GM12878 (cell line): ENCODE measurements around the gene CTNNBL1. TPM values are rescaled to one million over a fixed set of nuclear protein-coding genes. Genes with fewer than 3 reads are reported as not detected.

Experiments
- ATAC-seq: fragments of 200-7000 bp; cut with Tn5 transposase; 3 replicates; pipeline ENCODE4 v1.9.1; 2020; ENCODE audit warnings: mild to moderate bottlenecking, moderate library complexity
- BruUV-seq: library from RNA; stranded (reverse); fragments of 400-500 nt; replicated peaks from 2 replicates; lab custom pipeline; 2021; lab: Mats Ljungman, UMichigan
- CTCF ChIA-PET: fragments of 300-600 bp; sonication (Branson Sonifier 250); formaldehyde crosslinking; extraction: SDS; loops from one replicate; lab custom pipeline; 2021; ENCODE audit warnings: inconsistent platforms; lab: Yijun Ruan, JAX
- POLR2A ChIA-PET: fragments of 350-600 bp; formaldehyde crosslinking; extraction: SDS; loops from one replicate; lab custom pipeline; 2021; ENCODE audit warnings: inconsistent platforms; lab: Charles Lee
- RAD21 ChIA-PET: fragments of 300-600 bp; sonication (Branson Sonifier 250); formaldehyde crosslinking; loops from one replicate; lab custom pipeline; 2023; ENCODE audit warnings: antibody characterized with exemption; ENCODE audit not compliant: unreplicated experiment; lab: Charles Lee
- SMC1A ChIA-PET: fragments of 300-600 bp; sonication (Branson Sonifier 250); formaldehyde crosslinking; loops from one replicate; lab custom pipeline; 2023; ENCODE audit not compliant: unreplicated experiment, uncharacterized antibody; lab: Charles Lee
- DNase-seq: peaks from one replicate; pipeline ENCODE4 v3.0.0-alpha.2; 2011; ENCODE audit warnings: low read depth, low spot score
- FAIRE-seq: peaks from 3 replicates; lab custom pipeline; 2011; peaks lifted over from hg19 to GRCh38; lab: Jason Lieb, UNC
- H2AFZ ChIP-seq: 2 replicates; pipeline ENCODE4 v1.6.0; 2011; ENCODE audit warnings: low read depth, low read length, control low read depth; ENCODE audit not compliant: control insufficient read depth
- H3K27ac ChIP-seq: 2 replicates; pipeline ENCODE4 v1.5.1; 2011; ENCODE audit warnings: control low read depth; ENCODE audit not compliant: control insufficient read depth, insufficient read depth
- H3K27me3 ChIP-seq, 2 experiments: replicated peaks in 1 of 2; 2 replicates each; pipeline versions ENCODE4 v1.6.0 to v1.6.1; 2011; ENCODE audit warnings: low read length in 1 of 2; ENCODE audit not compliant: control insufficient read depth in 2 of 2, insufficient read depth in 2 of 2
- H3K36me3 ChIP-seq, 2 experiments: 2 replicates each; pipeline ENCODE4 v1.5.1; 2011; ENCODE audit warnings: low read length in 1 of 2; ENCODE audit not compliant: control insufficient read depth in 2 of 2, insufficient read depth in 2 of 2
- H3K4me1 ChIP-seq: 2 replicates; pipeline ENCODE4 v1.6.1; 2011; ENCODE audit warnings: mild to moderate bottlenecking, low read length, moderate library complexity, mixed read lengths; ENCODE audit not compliant: control insufficient read depth, insufficient read depth
- H3K4me2 ChIP-seq: 2 replicates; pipeline ENCODE4 v1.6.0; 2011; ENCODE audit warnings: control low read depth; ENCODE audit not compliant: control insufficient read depth, insufficient read depth
- H3K4me3 ChIP-seq: fragments of 200-600 bp; sonication (generic); 2 replicates; pipeline ENCODE4 v1.5.1; 2016
- H3K79me2 ChIP-seq: 2 replicates; pipeline ENCODE4 v1.6.0; 2011; ENCODE audit warnings: low read length; ENCODE audit not compliant: control insufficient read depth, insufficient read depth
- H3K9ac ChIP-seq: 2 replicates; pipeline ENCODE4 v1.8.0; 2011; ENCODE audit warnings: low read length, control low read depth, mixed read lengths; ENCODE audit not compliant: control insufficient read depth, insufficient read depth
- H3K9me3 ChIP-seq: replicated peaks from 3 replicates; pipeline ENCODE4 v1.5.1; 2011; ENCODE audit warnings: mild to moderate bottlenecking, low read length; ENCODE audit not compliant: control insufficient read depth, insufficient read depth
- H4K20me1 ChIP-seq: 2 replicates; pipeline ENCODE4 v1.6.0; 2011; ENCODE audit not compliant: control insufficient read depth, insufficient read depth
- ETV6 ChIP-seq, 2 experiments: fragments of 450-650 bp in 1 of 2; IDR thresholded peaks in 1 of 2; conservative IDR thresholded peaks in 1 of 2; 2 replicates each; pipeline ENCODE4 v1.6.1; 2014; ENCODE audit warnings: antibody characterized with exemption in 1 of 2, borderline replicate concordance in 1 of 2, low read depth in 1 of 2, mild to moderate bottlenecking in 1 of 2, moderate library complexity in 1 of 2
- JUND ChIP-seq: IDR thresholded peaks from 2 replicates; pipeline ENCODE4 v1.6.1; 2012; ENCODE audit warnings: low read depth, mild to moderate bottlenecking, low read length, improper control_type of control experiment, moderate library complexity
- SMARCA5 ChIP-seq: fragments of 450-650 bp; IDR thresholded peaks from 2 replicates; pipeline ENCODE4 v1.6.1; 2017; ENCODE audit warnings: mild to moderate bottlenecking
- USF2 ChIP-seq: IDR thresholded peaks from 2 replicates; pipeline ENCODE4 v1.6.1; 2011; ENCODE audit warnings: low read depth, low read length, improper control_type of control experiment, borderline replicate concordance
- WGBS: methylation state at CpG from one replicate; pipeline ENCODE4 v1.1.6; 2016; ENCODE audit warnings: low lambda C conversion rate; ENCODE audit not compliant: insufficient replicate concordance, insufficient coverage; ENCODE audit errors: missing lambda C conversion rate; 5-methylcytosine and 5-hydroxymethylcytosine counted together
- in situ Hi-C: fragments of 300-500 bp; cut with MboI; formaldehyde crosslinking; loops from 9 replicates; pipeline ENCODE4 v1.14.3; 2018; ENCODE audit warnings: mixed read lengths
- intact Hi-C: fragments of 100-400 bp; cut with micrococcal nuclease; formaldehyde crosslinking; loops from one replicate; pipeline ENCODE4 v1.14.2; 2022; ENCODE audit not compliant: unreplicated experiment
- polyA plus RNA-seq, 11 experiments: library from polyadenylated mRNA; depleted of rRNA in 4 of 11; unstranded in 6 of 11; stranded (reverse) in 5 of 11; fragments of >200 nt; fragmentation: Nextera tagmentation in 4 of 11; fragmentation: Illumina TruSeq in 1 of 11; extraction: Ambion mirVana in 4 of 11; extraction: Trizol in 1 of 11; gene quantifications; 1 replicate in 1 of 11; 2 replicates in 10 of 11; pipeline versions ENCODE4 v1.2.1 to v1.2.3, GENCODE V29; 2011 to 2016; ENCODE audit warnings: inconsistent platforms in 2 of 11, missing spikeins in 2 of 11, low read depth in 1 of 11
- total RNA-seq, 4 experiments: library from RNA; depleted of rRNA in 3 of 4; stranded (reverse); fragments of >200 nt in 3 of 4; fragmentation: Illumina TruSeq in 1 of 4; extraction: Trizol in 1 of 4; gene quantifications; 2 replicates each; pipeline versions ENCODE4 v1.2.1 to v1.2.3, GENCODE V29; 2013 to 2021

Gene CTNNBL1
- total and polyA plus RNA-seq, 10 of the 15 experiments (the other 5 are each of a cell fraction or from before 2014, with no cell fraction given): 43.1 to 102 (median 67.8) TPM

GRCh38 chr20:37807471-37808232 lies 113.8 kb downstream of the CTNNBL1 start:
- no TSS peak for BruUV-seq
- Histone ChIP-seq H3K36me3 (peaks cover 4 to 14% of the 10 kb centered on the region in 2 experiments; a peak in 3 of 4 replicates), H3K9ac (no peak overlapping the region), H3K4me3 (no peak overlapping the region), H3K9me3 (no peaks in the 10 kb centered on the region), H3K4me1 (peaks cover 37% of the 10 kb centered on the region), H2AFZ (no peak overlapping the region), H3K4me2 (peak overlapping the region; percentile 31), H3K27me3 (no peaks in the 10 kb centered on the region), H3K27ac (0 out of 2 replicates have a peak overlapping the region, but pooled peaks have one; percentile 13), H4K20me1 (no peaks in the 10 kb centered on the region), H3K79me2 (no peaks in the 10 kb centered on the region)
- CTCF ChIA-PET: interaction anchor here (1.3 kb wide), 1 partner anchor 10 kb away, joined by 4 read pairs; no protein-coding TSS in a partner anchor
- TF ChIP-seq USF2 (no peak), JUND (no peak), ETV6 (conservative IDR thresholded peaks at IDR 0.05 in 1 of 2, IDR thresholded peaks at IDR 0.05 in 1 of 2; ENCODE audit: borderline replicate concordance in 1 of 2, low read depth in 1 of 2) (no peak), SMARCA5 (no peak)
- in situ Hi-C loops: no loop called here
- WGBS: 98% methylated on average over 5 of the region's 5 CpGs
- DNase-seq (no peak), ATAC-seq (no peak), FAIRE-seq (no peak)
- RAD21 ChIA-PET: no interaction called here
- intact Hi-C loops: no loop called here
- SMC1A ChIA-PET: no interaction called here
- POLR2A ChIA-PET: no interaction called here
